MM.1S (cell line): Measurements from ENCODE around the gene ANKEF1.

Experiments used
- DNase-seq: peaks from one replicate; pipeline ENCODE4 v3.0.0-alpha.2; 2015
- H2AFZ ChIP-seq: fragments of 300-600 bp; sonication (generic); 2 replicates; pipeline ENCODE4 v1.6.0; 2016; ENCODE audit warnings: antibody characterized with exemption, low read length
- H3F3A ChIP-seq: fragments of 300-600 bp; sonication (generic); 2 replicates; pipeline ENCODE4 v1.6.1; 2016; ENCODE audit warnings: mild to moderate bottlenecking, antibody characterized with exemption, low read length, moderate library complexity, mixed read lengths; ENCODE audit not compliant: insufficient read depth
- H3K27ac ChIP-seq: fragments of 300-600 bp; sonication (generic); 2 replicates; pipeline ENCODE4 v1.5.1; 2016; ENCODE audit warnings: mild to moderate bottlenecking, low read length
- H3K27me3 ChIP-seq: fragments of 300-600 bp; sonication (generic); replicated peaks from 2 replicates; pipeline ENCODE4 v1.6.0; 2016; ENCODE audit warnings: low read length; ENCODE audit not compliant: insufficient read depth
- H3K36me3 ChIP-seq: fragments of 300-600 bp; sonication (generic); replicated peaks from 2 replicates; pipeline ENCODE4 v1.6.1; 2016; ENCODE audit warnings: mild to moderate bottlenecking, low read length, mixed read lengths; ENCODE audit not compliant: insufficient read depth
- H3K4me1 ChIP-seq: fragments of 300-600 bp; sonication (generic); 2 replicates; pipeline ENCODE4 v1.6.1; 2016; ENCODE audit warnings: low read length, mixed read lengths
- H3K4me2 ChIP-seq: fragments of 300-600 bp; sonication (generic); 2 replicates; pipeline ENCODE4 v1.6.0; 2016; ENCODE audit warnings: low read depth, low read length
- H3K4me3 ChIP-seq: fragments of 300-600 bp; sonication (generic); 2 replicates; pipeline ENCODE4 v1.5.1; 2016; ENCODE audit warnings: low read length, mixed read lengths
- H3K79me2 ChIP-seq: fragments of 300-600 bp; sonication (generic); 2 replicates; pipeline ENCODE4 v1.6.1; 2016; ENCODE audit warnings: mixed run types, low read length, mixed read lengths
- H3K9ac ChIP-seq: fragments of 300-600 bp; sonication (generic); 2 replicates; pipeline ENCODE4 v1.6.1; 2016; ENCODE audit warnings: low read length, mixed read lengths
- H3K9me2 ChIP-seq: fragments of 300-600 bp; sonication (generic); replicated peaks from 2 replicates; pipeline ENCODE4 v1.6.1; 2016; ENCODE audit warnings: mild to moderate bottlenecking, low read length, mixed read lengths; ENCODE audit not compliant: insufficient read depth
- H3K9me3 ChIP-seq: fragments of 300-600 bp; sonication (generic); replicated peaks from 2 replicates; pipeline ENCODE4 v1.6.1; 2016; ENCODE audit warnings: mild to moderate bottlenecking, low read length, mixed read lengths; ENCODE audit not compliant: insufficient read depth
- H4K20me1 ChIP-seq: fragments of 300-600 bp; sonication (generic); 2 replicates; pipeline ENCODE4 v1.6.1; 2016; ENCODE audit warnings: mild to moderate bottlenecking, low read length, moderate library complexity, mixed read lengths; ENCODE audit not compliant: insufficient read depth
- CTCF ChIP-seq: fragments of 300-600 bp; sonication (generic); IDR thresholded peaks from 2 replicates; pipeline ENCODE4 v1.5.1; 2016; ENCODE audit warnings: antibody characterized with exemption, low read length, mixed read lengths
- EZH2 ChIP-seq: fragments of 300-600 bp; sonication (generic); optimal IDR thresholded peaks from 2 replicates; pipeline ENCODE3; 2017; ENCODE audit warnings: low read depth, mild to moderate bottlenecking, antibody characterized with exemption, low read length, mixed read lengths
- EZH2phosphoT487 ChIP-seq: fragments of 300-600 bp; sonication (generic); IDR thresholded peaks from 2 replicates; pipeline ENCODE4 v1.6.1; 2018; ENCODE audit warnings: antibody characterized with exemption, low read length

Gene ANKEF1

GRCh38 chr20:10063482-10063881, 28.7 kb downstream of the ANKEF1 start:
- Histone ChIP-seq H3K9me2 (no peaks in the 10 kb centered on the region), H3K27ac (no peak overlapping the region), H4K20me1 (no peaks in the 10 kb centered on the region), H2AFZ (no peak overlapping the region), H3K9ac (no peak overlapping the region), H3K4me1 (no peaks in the 10 kb centered on the region), H3K9me3 (no peaks in the 10 kb centered on the region), H3K79me2 (no peaks in the 10 kb centered on the region), H3K4me2 (no peak overlapping the region), H3F3A (no peaks in the 10 kb centered on the region), H3K36me3 (no peaks in the 10 kb centered on the region), H3K4me3 (no peak overlapping the region), H3K27me3 (no peaks in the 10 kb centered on the region)
- TF ChIP-seq CTCF (no peak), EZH2 (no peak), EZH2phosphoT487 (no peak)
- DNase-seq: no peak

GRCh38 chr20:10064611-10065010, 29.8 kb downstream of the ANKEF1 start:
- no peak overlapping the region for H3K27ac ChIP-seq
- no peaks in the 10 kb centered on the region for H3K36me3 ChIP-seq
- no peaks in the 10 kb centered on the region for H3K9me3 ChIP-seq
- H3F3A ChIP-seq: no peaks in the 10 kb centered on the region
- H3K9me2 ChIP-seq: no peaks in the 10 kb centered on the region
- H3K79me2 ChIP-seq: no peaks in the 10 kb centered on the region
- H3K9ac ChIP-seq: no peak overlapping the region
- DNase-seq: no peak
- H2AFZ ChIP-seq: no peak overlapping the region
- no peak overlapping the region for H3K4me2 ChIP-seq
- no peaks in the 10 kb centered on the region for H3K4me1 ChIP-seq
- H3K4me3 ChIP-seq: no peak overlapping the region
- TF ChIP-seq CTCF (no peak), EZH2phosphoT487 (no peak), EZH2 (no peak)
- H4K20me1 ChIP-seq: no peaks in the 10 kb centered on the region
- no peaks in the 10 kb centered on the region for H3K27me3 ChIP-seq

GRCh38 chr20:10065154-10065833, 30.5 kb downstream of the ANKEF1 start:
- H3F3A ChIP-seq: no peaks in the 10 kb centered on the region
- no peaks in the 10 kb centered on the region for H4K20me1 ChIP-seq
- H3K9ac ChIP-seq: no peak overlapping the region
- no peak for DNase-seq
- no peaks in the 10 kb centered on the region for H3K9me3 ChIP-seq
- H3K9me2 ChIP-seq: no peaks in the 10 kb centered on the region
- H2AFZ ChIP-seq: no peak overlapping the region
- TF ChIP-seq EZH2phosphoT487: no peak
- TF ChIP-seq EZH2: no peak
- TF ChIP-seq CTCF: no peak
- H3K79me2 ChIP-seq: no peaks in the 10 kb centered on the region
- no peaks in the 10 kb centered on the region for H3K36me3 ChIP-seq
- no peaks in the 10 kb centered on the region for H3K27me3 ChIP-seq
- no peaks in the 10 kb centered on the region for H3K4me1 ChIP-seq
- no peak overlapping the region for H3K4me3 ChIP-seq
- no peak overlapping the region for H3K4me2 ChIP-seq
- H3K27ac ChIP-seq: no peak overlapping the region
